Peyer's patch (tissue), 4 donors: ENCODE data around the gene CCDC28B.

Source experiments
- POLR2A ChIP-seq, 2 donors: fragments of 450-650 bp; IDR thresholded peaks; one replicate each; pipeline ENCODE4 v1.5.1; 2017; ENCODE audit warnings: antibody characterized with exemption in 2 of 2, mild to moderate bottlenecking in 2 of 2, moderate library complexity in 2 of 2
- TF ChIP-seq, protein P1 (sequence below), 6 experiments: fragments of 450-650 bp in 4 of 6; fragments of 200-600 bp in 2 of 6; sonication (generic) in 1 of 6; IDR thresholded peaks; one replicate each; pipeline ENCODE4 v1.5.1; 2017 to 2019; ENCODE audit warnings: antibody characterized with exemption in 6 of 6, mild to moderate bottlenecking in 3 of 6, moderate library complexity in 1 of 6

DNA sequence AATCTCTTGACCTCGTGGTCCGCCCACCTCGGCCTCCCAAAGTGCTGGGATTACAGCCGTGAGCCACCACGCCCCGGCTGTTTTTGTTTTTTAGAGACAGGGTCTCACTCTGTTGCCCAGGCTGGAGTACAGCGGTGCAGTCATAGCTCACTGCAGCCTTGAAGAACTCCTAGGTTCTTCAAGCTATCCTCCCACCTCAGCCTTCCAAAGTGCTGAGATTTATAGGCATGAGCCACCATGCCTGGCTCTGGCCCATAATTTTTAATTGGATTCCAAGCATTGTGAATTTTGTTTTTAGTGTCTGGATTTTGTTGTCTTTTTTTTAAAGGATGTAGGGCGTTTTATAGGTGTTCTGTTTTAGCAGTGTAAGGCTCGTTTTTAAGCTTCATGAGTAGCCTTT, 49.5 kb upstream of the CCDC28B start:
- TF ChIP-seq, protein P1, sequence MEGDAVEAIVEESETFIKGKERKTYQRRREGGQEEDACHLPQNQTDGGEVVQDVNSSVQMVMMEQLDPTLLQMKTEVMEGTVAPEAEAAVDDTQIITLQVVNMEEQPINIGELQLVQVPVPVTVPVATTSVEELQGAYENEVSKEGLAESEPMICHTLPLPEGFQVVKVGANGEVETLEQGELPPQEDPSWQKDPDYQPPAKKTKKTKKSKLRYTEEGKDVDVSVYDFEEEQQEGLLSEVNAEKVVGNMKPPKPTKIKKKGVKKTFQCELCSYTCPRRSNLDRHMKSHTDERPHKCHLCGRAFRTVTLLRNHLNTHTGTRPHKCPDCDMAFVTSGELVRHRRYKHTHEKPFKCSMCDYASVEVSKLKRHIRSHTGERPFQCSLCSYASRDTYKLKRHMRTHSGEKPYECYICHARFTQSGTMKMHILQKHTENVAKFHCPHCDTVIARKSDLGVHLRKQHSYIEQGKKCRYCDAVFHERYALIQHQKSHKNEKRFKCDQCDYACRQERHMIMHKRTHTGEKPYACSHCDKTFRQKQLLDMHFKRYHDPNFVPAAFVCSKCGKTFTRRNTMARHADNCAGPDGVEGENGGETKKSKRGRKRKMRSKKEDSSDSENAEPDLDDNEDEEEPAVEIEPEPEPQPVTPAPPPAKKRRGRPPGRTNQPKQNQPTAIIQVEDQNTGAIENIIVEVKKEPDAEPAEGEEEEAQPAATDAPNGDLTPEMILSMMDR (IDR thresholded peaks at IDR 0.05), result no peak
- no peak for TF ChIP-seq POLR2A (IDR thresholded peaks at IDR 0.05)
